Tibial nerve (tissue), 4 donors: ENCODE data around the gene NFKBIZ. TPM values are rescaled to one million over a fixed set of nuclear protein-coding genes. Genes with fewer than 3 reads are reported as not detected.

ENCODE experiments used
- DNase-seq, 2 donors: peaks; one replicate each; pipeline ENCODE4 v3.0.0-alpha.2; 2019; ENCODE audit warnings: low spot score in 2 of 2
- H3K27ac ChIP-seq, 4 donors: fragments of 200-600 bp; sonication (generic) in 3 of 4; one replicate each; pipeline ENCODE4 v1.5.1; 2017 to 2019; ENCODE audit warnings: mild to moderate bottlenecking in 1 of 4
- H3K27me3 ChIP-seq, 2 donors: fragments of 200-600 bp; sonication (generic) in 1 of 2; one replicate each; pipeline versions ENCODE4 v1.5.1 to v1.6.0; 2017 to 2019
- H3K36me3 ChIP-seq, 3 donors: fragments of 200-600 bp; sonication (generic); one replicate each; pipeline ENCODE4 v1.5.1; 2018 to 2019
- H3K4me1 ChIP-seq, 4 donors: fragments of 200-600 bp; sonication (generic) in 3 of 4; one replicate each; pipeline ENCODE4 v1.5.1; 2017 to 2019
- H3K4me3 ChIP-seq, 4 donors: fragments of 200-600 bp; sonication (generic) in 3 of 4; one replicate each; pipeline ENCODE4 v1.5.1; 2017 to 2019; ENCODE audit warnings: mild to moderate bottlenecking in 1 of 4, moderate library complexity in 1 of 4
- H3K9me3 ChIP-seq, 4 donors: fragments of 200-600 bp; sonication (generic) in 3 of 4; one replicate each; pipeline ENCODE4 v1.5.1; 2017 to 2019
- CTCF ChIP-seq, 5 experiments: fragments of 200-600 bp in 3 of 5; fragments of 450-650 bp in 2 of 5; sonication (generic) in 3 of 5; IDR thresholded peaks; one replicate each; pipeline ENCODE4 v1.5.1; 2016 to 2019; ENCODE audit warnings: antibody characterized with exemption in 5 of 5, mild to moderate bottlenecking in 3 of 5, moderate library complexity in 2 of 5
- EP300 ChIP-seq, 2 donors: sonication (generic); formaldehyde crosslinking; IDR thresholded peaks; one replicate each; pipeline ENCODE4 v1.6.1; 2017; ENCODE audit warnings: antibody characterized with exemption in 2 of 2, mild to moderate bottlenecking in 1 of 2
- POLR2A ChIP-seq, 2 donors: fragments of 450-650 bp; IDR thresholded peaks; one replicate each; pipeline ENCODE4 v1.6.1; 2017; ENCODE audit warnings: antibody characterized with exemption in 2 of 2, mild to moderate bottlenecking in 2 of 2, moderate library complexity in 2 of 2
- WGBS, 2 donors: methylation state at CpG; one replicate each; pipeline ENCODE4 v1.1.5; 2018; 5-methylcytosine and 5-hydroxymethylcytosine counted together
- total RNA-seq, 4 donors: library from RNA; depleted of rRNA; stranded (reverse); fragments of >200 nt; gene quantifications; one replicate each; pipeline ENCODE4 v1.1.0, GENCODE V29; 2016

NFKBIZ gene
- total RNA-seq, 4 donors from 2014 or later: 81.3 to 161 (median 95.1) TPM

GRCh38 chr3:101850246-101851051 lies 1.1 kb downstream of the NFKBIZ start:
- WGBS, 2 donors: 2% methylated on average over 19 of the region's 19 CpGs
- H3K27ac ChIP-seq: peak overlapping the region; percentile 92 to 100 (median 99)
- TF ChIP-seq CTCF (IDR thresholded peaks at IDR 0.05) (peak in 1 of 5 experiments; percentile 8), POLR2A (IDR thresholded peaks at IDR 0.05) (peak; percentile 15 to 21), EP300 (IDR thresholded peaks at IDR 0.05) (peak in 1 of 2 donors; percentile 81)
- peaks cover 7 to 36% (median 15%) of the 10 kb centered on the region in 3 donors for H3K36me3 ChIP-seq
- DNase-seq: no peak
- H3K9me3 ChIP-seq: no peaks in the 10 kb centered on the region
- H3K4me3 ChIP-seq: peak overlapping the region; percentile 79 to 100 (median 90)
- H3K27me3 ChIP-seq: no peaks in the 10 kb centered on the region
- peaks cover 0 to 47% (median 4%) of the 10 kb centered on the region in 4 donors for H3K4me1 ChIP-seq

- Histone ChIP-seq H3K4me1 (peaks cover 0 to 50% (median 6%) of the 10 kb centered on the region in 4 donors), H3K9me3 (no peaks in the 10 kb centered on the region), H3K27me3 (no peaks in the 10 kb centered on the region), H3K4me3 (peak overlapping the region; percentile 79 to 100 (median 90)), H3K36me3 (peaks cover 10 to 44% (median 22%) of the 10 kb centered on the region in 3 donors), H3K27ac (peak overlapping the region; percentile 92 to 100 (median 99))
- 43 to 49% methylated on average over 5 of the region's 5 CpGs for WGBS, 2 donors
- TF ChIP-seq EP300 (IDR thresholded peaks at IDR 0.05): no peak
- no peak for TF ChIP-seq CTCF (IDR thresholded peaks at IDR 0.05)
- TF ChIP-seq POLR2A (IDR thresholded peaks at IDR 0.05): no peak
- DNase-seq: no peak
Observed at GRCh38 chr3:101851072-101851770, 1.9 kb downstream of the NFKBIZ start.

GRCh38 chr3:101851850-101852714 lies 2.8 kb downstream of the NFKBIZ start:
- Histone ChIP-seq H3K27ac (peak overlapping the region in 3 of 4 donors; percentile 37 to 100 (median 100)), H3K4me1 (peaks cover 0 to 58% (median 6%) of the 10 kb centered on the region in 4 donors), H3K27me3 (no peaks in the 10 kb centered on the region), H3K4me3 (peak overlapping the region in 3 of 4 donors; percentile 79 to 100 (median 96)), H3K36me3 (peaks cover 12 to 52% (median 30%) of the 10 kb centered on the region in 3 donors), H3K9me3 (no peaks in the 10 kb centered on the region)
- TF ChIP-seq POLR2A (IDR thresholded peaks at IDR 0.05) (no peak), EP300 (IDR thresholded peaks at IDR 0.05) (no peak), CTCF (IDR thresholded peaks at IDR 0.05) (no peak)
- 72 to 82% methylated on average over 6 of the region's 6 CpGs for WGBS, 2 donors
- no peak for DNase-seq

- Histone ChIP-seq H3K36me3 (peaks cover 12 to 64% (median 41%) of the 10 kb centered on the region in 3 donors), H3K27me3 (no peaks in the 10 kb centered on the region), H3K27ac (no peak overlapping the region), H3K4me1 (peaks cover 0 to 64% (median 6%) of the 10 kb centered on the region in 4 donors), H3K9me3 (no peaks in the 10 kb centered on the region), H3K4me3 (no peak overlapping the region)
- 95 to 97% methylated on average over 8 of the region's 8 CpGs for WGBS, 2 donors
- TF ChIP-seq CTCF (IDR thresholded peaks at IDR 0.05) (no peak), EP300 (IDR thresholded peaks at IDR 0.05) (no peak), POLR2A (IDR thresholded peaks at IDR 0.05) (no peak)
- no peak for DNase-seq
Observed at GRCh38 chr3:101852983-101853840, 3.9 kb downstream of the NFKBIZ start.
